Cerebellar cortex (tissue), 1 donor: ENCODE data around the gene STARD13.
A peak's percentile ranks its signal among the peaks of the same experiment; 100 is the strongest.

Source experiments
- DNase-seq: peaks from one replicate; pipeline ENCODE4 v3.0.0-alpha.2; 2015; ENCODE audit warnings: low spot score

Gene STARD13

DNA sequence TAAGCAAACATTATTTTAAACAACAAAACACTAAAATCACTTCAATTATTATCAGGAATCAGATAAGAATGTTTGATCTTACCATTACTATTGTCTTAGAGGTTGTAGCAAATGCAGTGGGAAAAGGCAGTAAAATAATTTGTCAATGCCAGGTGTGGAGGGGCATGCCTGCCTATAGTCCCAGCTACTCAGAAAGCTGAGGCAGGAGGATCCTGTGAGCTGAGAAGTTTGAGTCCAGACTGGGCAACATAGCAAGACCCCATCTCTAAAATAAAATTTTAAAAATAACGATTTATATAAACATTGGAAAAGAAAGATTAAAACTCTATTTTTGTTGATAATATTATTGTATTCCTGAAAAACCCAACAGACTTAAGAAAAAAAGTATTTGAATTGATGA is 202.5 kb downstream of the STARD13 start:
- DNase-seq, result no peak

DNA sequence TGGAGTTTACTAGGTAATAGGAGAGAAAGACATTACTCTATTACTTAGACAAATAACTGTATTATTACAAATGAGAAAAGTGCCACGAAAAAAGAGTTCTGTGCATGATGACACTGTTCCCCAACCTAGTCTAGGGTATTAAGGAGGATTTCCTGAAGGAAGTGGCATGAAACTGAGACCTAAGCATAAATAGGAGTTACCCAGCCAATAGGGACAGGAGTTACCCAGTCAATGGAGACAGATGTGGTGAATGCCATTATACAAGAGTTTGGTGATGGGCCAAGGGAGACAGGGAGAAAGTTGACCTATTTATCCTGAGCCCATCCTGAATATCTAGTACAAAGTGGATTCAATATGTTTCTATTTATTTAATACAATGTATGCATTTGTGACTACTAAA is 203.9 kb downstream of the STARD13 start:
- no peak for DNase-seq

DNA sequence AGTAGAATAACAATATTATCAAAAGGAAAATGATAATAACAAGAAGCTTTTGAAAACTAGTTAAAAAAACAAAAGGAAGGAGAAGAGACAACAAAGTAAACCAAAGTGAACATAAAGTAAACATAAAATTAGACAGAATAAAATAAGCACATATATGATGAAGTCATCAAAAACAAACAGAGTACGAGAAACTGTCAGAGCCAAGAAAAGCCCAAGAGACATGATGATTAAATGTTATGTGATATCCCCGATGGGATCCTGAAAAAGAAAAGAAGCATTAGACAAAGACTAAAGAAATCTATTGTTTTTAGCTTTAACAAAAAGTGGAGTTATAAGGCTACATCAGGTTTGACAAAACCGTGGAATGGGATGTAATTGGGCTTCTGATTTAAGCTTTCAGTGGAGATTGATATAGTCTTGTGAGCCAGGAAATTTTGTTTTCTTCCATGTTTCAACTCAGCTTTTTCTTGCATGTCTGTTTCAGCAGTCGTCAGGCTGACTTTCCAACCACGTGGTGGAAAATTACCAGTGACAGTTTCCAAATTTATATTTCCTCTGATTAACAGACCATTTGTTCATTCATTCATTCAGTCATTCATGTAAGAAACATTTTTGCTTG is 204.5 kb downstream of the STARD13 start:
- no peak for DNase-seq

DNA sequence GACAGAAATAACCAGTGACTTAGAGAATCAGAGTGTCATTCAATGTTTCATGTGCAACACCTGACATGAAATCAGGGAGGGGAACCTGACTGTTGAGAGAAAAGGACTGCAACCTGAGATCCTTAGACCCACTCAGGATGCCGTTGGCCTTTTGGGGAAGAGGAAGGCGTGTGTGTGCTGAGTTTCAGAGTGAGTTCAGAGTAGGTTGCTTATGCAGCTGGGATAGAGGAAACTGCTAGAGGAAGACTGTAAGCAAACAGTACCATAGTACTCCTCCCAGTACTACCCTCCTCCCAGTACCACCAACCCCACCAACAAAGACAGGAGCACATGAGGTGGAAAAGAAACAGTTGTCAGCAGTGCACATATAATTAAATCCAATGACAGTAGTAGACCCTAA is 205.6 kb downstream of the STARD13 start:
- no peak for DNase-seq

DNA sequence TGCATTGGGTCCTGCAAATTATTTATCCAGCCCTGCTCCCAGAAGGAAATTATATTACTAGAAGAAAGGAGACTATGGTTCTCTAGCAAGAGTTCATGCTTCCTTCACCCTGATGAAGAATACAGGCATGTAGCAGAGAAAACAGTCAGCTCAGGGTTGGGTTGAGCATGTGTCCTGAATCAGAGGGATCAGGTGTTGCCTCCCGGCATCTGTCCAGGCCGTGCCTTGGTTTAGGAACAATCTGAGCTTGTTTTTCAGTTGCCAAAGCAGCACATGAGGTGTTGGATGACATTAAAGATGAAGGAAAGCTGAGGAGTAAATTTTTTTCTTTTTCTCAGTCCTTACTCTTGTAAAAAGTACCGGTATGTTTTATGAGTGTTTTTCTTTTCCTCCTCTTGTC is 207.3 kb downstream of the STARD13 start:
- no peak for DNase-seq

DNA sequence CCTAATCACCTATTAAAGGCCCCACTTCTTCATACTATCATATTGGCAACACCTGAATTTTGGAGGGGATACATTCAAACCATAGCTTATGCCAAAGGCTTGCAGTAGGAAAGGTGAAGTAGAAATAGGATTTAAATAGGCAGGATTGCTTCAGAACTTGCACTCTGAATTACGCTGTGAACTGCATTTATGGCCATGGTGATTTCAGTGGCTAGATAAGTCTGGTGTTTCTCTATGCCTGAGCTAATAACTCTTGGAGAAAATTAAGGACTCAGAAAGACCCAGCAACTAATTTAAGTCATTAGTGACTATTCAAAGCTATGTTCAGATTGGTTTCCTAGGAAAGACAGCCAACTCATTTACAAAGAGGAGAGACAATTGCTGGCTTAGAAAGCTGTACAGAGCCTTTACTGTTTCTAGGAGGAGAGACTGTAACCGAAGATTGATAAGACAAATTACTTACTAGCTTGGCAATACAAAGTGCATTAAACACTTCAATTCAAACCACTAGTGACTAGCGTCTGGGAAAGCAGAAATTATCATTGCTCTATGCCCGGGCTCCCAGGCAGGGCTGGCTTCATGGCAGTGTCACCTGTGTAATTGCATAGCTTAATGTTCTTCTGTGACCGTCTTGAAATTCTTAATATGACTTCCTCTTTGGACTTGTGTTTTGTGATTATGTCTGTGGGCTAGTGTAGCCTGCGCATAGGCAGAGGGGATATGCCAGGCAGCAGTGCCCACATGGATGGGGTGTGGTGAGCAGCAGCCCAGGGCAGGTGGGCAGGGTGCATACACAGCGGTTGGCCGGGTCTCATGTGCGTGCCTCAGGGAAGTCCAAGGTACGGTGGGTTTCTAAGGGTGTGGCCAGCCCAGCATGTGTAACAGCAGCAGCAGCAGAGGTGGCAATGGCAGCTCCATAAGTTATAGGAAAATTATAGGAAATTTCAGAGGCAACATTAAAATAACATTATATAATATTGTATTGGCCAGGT is 209.3 kb downstream of the STARD13 start:
- DNase-seq, result no peak

DNA sequence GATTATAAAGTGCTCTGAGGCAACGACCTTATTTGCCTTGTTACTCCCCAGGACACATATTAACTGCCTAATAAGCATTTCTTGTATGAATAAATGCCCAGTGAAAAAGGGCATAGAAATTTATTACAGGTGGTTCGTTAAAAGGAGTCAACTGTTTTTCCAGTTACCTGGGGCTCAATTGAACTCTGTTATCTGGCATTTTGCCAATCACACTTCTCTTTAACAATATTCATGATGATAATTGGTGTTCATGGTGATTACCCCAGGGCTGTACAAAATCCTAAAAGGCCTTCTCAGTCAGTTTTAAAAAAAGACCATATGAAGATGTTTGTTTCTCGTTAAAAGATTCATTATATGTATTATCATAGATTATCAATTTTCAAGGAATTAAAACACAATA is 212.2 kb downstream of the STARD13 start:
- no peak for DNase-seq

DNA sequence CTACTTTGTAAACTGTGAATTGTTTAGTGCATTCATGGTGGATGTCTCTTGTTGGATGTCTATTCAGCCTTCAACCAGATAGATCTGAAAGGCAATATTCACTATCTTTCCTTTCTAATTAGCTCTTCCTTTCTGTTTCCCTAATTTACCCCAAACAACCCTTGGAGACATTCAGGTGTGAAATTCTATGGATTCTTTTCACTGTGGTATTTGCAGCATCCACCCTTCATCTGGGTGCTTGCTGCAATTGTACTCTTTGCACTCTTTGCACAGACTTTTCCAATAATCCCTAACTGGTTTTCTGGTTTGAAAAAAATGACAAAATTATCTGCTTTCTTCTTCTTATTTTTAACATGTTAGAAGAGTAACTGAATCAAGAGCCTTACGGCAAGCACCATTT is 212.8 kb downstream of the STARD13 start:
- no peak for DNase-seq

DNA sequence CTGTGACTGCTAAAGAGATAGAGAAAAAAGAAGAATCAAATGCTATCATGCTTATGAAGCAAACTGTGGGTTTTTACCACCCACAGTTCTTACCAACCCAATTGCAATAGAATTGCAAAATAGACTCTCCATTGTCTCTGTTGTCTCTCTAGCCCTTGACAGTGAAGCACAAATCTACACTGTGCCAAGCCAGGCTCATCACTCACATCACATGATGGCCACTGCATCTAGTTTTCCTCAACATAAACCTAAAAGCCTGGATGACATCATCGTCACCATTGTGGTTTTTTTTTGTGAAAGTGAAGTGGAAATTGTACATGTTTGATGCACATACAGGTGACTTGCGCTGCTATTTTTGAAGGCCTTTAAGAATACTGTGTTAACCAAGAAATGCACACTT is 213.3 kb downstream of the STARD13 start:
- no peak for DNase-seq

DNA sequence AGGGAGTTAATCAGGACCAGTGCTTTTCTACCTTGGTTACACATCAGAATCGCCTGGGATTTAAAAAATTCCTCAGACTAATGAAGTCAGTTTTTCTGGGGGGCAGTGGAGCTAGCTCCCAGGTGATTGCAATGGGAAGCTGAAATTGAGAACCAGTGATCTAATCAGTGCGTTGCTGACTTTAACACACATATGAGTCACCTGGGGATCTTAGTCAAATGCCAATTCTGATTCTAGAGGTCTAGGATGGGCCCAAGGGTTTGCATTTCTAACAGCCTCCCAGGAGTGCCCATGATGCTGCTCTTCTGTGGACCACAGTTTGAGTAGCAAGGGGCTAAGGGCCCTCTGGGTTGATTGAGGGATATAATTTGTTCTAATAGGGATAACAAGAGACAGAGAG is 214.8 kb downstream of the STARD13 start:
- DNase-seq, result no peak

DNA sequence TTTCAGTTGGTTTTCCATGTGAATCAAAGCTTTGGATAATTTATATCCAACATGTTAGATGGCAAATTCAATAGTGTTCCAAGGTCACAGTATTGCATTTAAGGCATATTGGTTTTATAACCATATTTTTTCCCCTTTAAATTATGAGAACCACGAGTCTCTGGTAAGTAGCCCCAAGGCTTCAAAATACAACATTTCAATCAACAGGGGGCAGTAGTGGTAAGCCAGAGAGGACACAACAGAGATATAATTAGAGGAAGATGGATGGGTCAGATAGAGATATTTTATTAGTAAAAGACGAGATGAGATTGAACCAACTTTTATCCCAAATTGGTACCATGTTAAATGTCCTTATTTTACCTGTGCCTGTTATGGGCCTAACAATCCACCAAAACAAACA is 216.2 kb downstream of the STARD13 start:
- DNase-seq, result no peak

DNA sequence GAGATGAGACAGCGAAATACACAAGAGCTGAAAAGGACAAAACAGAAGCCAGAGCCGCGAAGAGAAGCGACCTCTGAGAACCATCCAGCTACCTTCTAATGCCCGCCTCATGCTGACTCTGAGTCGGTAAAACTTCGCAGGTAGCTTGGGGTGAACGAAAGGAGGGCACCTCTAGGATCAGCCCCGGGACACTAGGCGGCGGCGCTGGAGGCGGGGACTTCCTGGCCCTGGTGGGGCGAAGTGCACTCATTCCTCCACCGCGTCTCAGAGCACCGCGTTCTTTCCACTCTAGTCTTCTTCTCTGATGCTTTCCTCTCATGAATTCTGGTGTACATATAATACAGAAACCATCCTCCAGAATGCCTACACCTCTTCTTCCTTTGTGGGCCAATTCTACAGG is 219.2 kb downstream of the STARD13 start:
- no peak for DNase-seq

DNA sequence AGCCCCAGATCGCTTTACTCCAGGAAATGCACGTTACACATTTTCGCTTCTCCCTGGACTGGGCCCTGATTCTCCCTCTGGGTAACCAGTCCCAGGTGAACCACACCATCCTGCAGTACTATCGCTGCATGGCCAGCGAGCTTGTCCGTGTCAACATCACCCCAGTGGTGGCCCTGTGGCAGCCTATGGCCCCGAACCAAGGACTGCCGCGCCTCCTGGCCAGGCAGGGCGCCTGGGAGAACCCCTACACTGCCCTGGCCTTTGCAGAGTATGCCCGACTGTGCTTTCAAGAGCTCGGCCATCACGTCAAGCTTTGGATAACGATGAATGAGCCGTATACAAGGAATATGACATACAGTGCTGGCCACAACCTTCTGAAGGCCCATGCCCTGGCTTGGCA is 224.7 kb downstream of the STARD13 start:
- no peak for DNase-seq

DNA sequence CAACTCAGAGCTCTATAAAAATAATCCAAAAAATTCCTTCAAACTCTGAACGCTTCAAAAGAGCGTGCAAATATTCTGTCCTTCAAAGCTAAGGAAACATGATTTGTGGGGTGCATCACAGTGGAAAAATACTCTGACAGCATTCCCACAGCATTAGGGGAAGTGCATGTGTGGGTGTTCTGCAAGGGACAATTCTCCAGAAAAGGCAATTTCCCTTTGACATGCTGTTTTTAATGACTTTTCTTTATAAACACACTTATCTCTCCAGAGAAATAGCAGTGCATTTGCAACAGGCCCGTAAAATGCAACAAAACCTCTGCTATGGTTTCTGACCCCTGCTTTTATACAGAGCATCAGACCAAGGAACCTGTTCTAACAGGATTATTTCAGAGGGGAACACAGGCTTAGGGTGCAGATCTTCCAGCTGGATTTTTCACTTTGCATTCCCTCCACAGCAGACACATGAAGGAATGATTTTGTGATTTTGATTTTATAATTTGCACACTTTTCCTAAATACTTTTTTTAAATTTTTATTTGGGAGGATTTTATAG is 226.7 kb downstream of the STARD13 start:
- DNase-seq, result no peak

DNA sequence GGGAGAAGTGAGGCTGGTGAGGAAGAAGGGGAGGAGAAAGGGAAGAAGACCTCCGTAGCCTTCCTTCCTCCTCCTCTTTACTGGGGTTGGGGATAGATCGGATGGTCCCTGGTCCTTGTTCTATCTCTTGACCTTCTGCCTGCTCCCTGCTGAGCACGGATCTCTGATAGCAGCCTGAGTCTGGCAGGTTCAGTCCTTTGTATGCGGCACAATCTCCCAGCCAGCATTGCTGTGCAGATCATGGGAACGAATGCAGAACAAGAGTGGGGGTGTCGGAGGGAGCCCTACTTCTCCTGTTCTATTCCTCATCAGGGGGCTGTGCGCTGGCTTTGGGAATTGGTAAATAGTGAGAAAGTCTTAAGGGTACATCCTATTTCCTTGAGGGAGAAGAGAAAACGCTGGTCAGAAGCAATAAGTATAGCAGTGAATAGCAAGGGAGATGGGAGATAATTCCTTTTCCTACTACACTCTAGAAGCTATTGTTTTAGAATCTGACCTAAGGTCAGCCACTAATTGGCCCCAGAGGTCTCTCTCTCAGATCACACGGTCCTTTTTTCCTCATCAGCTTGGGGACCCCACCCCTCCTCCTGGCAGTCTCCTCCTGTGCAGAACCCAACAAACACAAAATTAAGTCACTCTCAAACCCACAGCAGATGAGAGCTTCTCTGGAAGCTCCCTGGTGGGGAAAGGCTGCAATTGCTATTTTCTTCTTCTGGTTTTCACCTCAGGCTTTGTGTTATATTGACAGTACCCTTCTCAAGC is 228.4 kb downstream of the STARD13 start:
- peak; percentile 4 for DNase-seq

DNA sequence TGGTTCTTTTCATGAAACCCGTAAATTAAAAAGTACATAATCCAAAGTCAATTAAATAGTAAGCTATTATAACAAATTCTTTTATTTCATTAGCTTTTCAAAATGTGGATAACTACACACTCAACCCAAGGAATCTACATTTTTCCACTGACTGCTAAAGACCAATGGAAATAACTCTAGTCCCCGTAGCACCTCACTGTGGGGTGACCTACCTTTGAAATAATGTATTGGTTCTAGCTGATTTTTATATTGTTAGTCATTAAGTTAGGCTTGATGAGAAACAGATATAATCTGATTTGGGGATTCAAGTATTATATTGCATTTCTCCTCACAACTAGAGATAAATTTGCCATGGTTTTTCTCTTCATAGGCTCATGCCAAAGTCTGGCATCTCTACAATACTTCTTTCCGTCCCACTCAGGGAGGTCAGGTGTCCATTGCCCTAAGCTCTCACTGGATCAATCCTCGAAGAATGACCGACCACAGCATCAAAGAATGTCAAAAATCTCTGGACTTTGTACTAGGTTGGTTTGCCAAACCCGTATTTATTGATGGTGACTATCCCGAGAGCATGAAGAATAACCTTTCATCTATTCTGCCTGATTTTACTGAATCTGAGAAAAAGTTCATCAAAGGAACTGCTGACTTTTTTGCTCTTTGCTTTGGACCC is 232.0 kb downstream of the STARD13 start:
- DNase-seq, result no peak
